ENCODE data around the gene ACSL1. TPM values are rescaled to one million over a fixed set of nuclear protein-coding genes. Genes with fewer than 3 reads are reported as not detected.

ACSL1 gene
- total RNA-seq, 1 donor from 2014 or later = 18.0 TPM

GRCh38 chr4:184769141-184769765, 56.5 kb downstream of the ACSL1 start:
- H3K4me1 Mint-ChIP-seq = no peaks in the 10 kb centered on the region
- no peak overlapping the region for H3K27ac Mint-ChIP-seq
- TF ChIP-seq CTCF (IDR thresholded peaks at IDR 0.05; ENCODE audit: unreplicated experiment) = no peak
- peaks cover 24% of the 10 kb centered on the region for H3K36me3 Mint-ChIP-seq
- no peaks in the 10 kb centered on the region for H3K27me3 Mint-ChIP-seq (ENCODE audit: low read depth)
- H3K9me3 Mint-ChIP-seq = no peaks in the 10 kb centered on the region
- no peak overlapping the region for H3K4me3 Mint-ChIP-seq
- DNase-seq (ENCODE audit: low spot score in 2 of 2, unreplicated experiment in 2 of 2) = no peak

- H3K27me3 Mint-ChIP-seq (ENCODE audit: low read depth) = no peaks in the 10 kb centered on the region
- no peaks in the 10 kb centered on the region for H3K4me1 Mint-ChIP-seq
- DNase-seq (ENCODE audit: low spot score in 2 of 2, unreplicated experiment in 2 of 2) = no peak
- no peak overlapping the region for H3K27ac Mint-ChIP-seq
- no peak overlapping the region for H3K4me3 Mint-ChIP-seq
- no peaks in the 10 kb centered on the region for H3K9me3 Mint-ChIP-seq
- no peak for TF ChIP-seq CTCF (IDR thresholded peaks at IDR 0.05; ENCODE audit: unreplicated experiment)
- H3K36me3 Mint-ChIP-seq = peaks cover 24% of the 10 kb centered on the region
These were observed 57.5 kb downstream of the ACSL1 start for GRCh38 chr4:184768296-184768695.

- Mint-ChIP-seq H3K27me3 (ENCODE audit: low read depth) (no peaks in the 10 kb centered on the region), H3K9me3 (no peaks in the 10 kb centered on the region)
- TF ChIP-seq CTCF (IDR thresholded peaks at IDR 0.05; ENCODE audit: unreplicated experiment) = no peak
These were observed 59.3 kb downstream of the ACSL1 start for GRCh38 chr4:184766446-184766845.

GRCh38 chr4:184765473-184766340, 60.1 kb downstream of the ACSL1 start:
- TF ChIP-seq CTCF (IDR thresholded peaks at IDR 0.05; ENCODE audit: unreplicated experiment) = no peak
- DNase-seq (ENCODE audit: low spot score in 2 of 2, unreplicated experiment in 2 of 2) = no peak
- no peaks in the 10 kb centered on the region for H3K9me3 Mint-ChIP-seq
- H3K4me1 Mint-ChIP-seq = no peaks in the 10 kb centered on the region
- H3K27ac Mint-ChIP-seq = no peak overlapping the region
- no peak overlapping the region for H3K4me3 Mint-ChIP-seq
- H3K36me3 Mint-ChIP-seq = peaks cover 36% of the 10 kb centered on the region
- no peaks in the 10 kb centered on the region for H3K27me3 Mint-ChIP-seq (ENCODE audit: low read depth)

More at GRCh38 chr4:184766446-184766845, 59.3 kb downstream of the ACSL1 start:
- H3K27ac Mint-ChIP-seq = no peak overlapping the region
- no peak for DNase-seq (ENCODE audit: low spot score in 2 of 2, unreplicated experiment in 2 of 2)
- H3K4me3 Mint-ChIP-seq = no peak overlapping the region
- peaks cover 30% of the 10 kb centered on the region for H3K36me3 Mint-ChIP-seq
- no peaks in the 10 kb centered on the region for H3K4me1 Mint-ChIP-seq

- Mint-ChIP-seq H3K36me3 (peaks cover 44% of the 10 kb centered on the region), H3K4me3 (no peak overlapping the region), H3K9me3 (peaks cover 5% of the 10 kb centered on the region), H3K27me3 (ENCODE audit: low read depth) (no peaks in the 10 kb centered on the region), H3K4me1 (no peaks in the 10 kb centered on the region), H3K27ac (no peak overlapping the region)
- no peak for DNase-seq (ENCODE audit: low spot score in 2 of 2, unreplicated experiment in 2 of 2)
- TF ChIP-seq CTCF (IDR thresholded peaks at IDR 0.05; ENCODE audit: unreplicated experiment) = no peak
These were observed 61.2 kb downstream of the ACSL1 start for GRCh38 chr4:184764601-184765000.

Measured in mesothelial cell of epicardium (in vitro differentiated cells).